ENCODE data around the gene MED8.

MED8 gene

DNA sequence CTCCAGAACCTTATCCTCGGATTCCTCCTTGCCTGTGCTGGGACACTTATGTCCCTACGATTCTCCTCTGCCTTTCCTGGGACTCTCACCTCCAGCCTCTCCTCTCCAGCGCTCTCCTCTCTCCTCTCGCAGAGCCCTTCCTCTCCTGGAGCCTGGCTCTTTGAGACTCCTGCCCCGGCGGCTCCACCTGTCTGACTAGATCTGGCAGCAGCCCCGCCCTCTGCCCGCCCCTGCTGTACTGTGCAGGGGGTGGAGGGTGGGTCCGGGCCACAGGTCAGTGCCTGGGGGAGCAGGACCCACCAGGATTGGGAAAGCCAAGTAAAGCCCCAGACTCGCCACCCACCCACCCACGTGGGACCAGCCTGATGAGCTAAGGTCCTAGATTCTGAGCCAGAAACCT, 23.4 kb downstream of the MED8 start:
- TF ChIP-seq FOXM1 (IDR thresholded peaks at IDR 0.05; ENCODE audit: borderline replicate concordance, low read depth) (no peak), TEAD4 (IDR thresholded peaks at IDR 0.05) (no peak), YY1 (IDR thresholded peaks at IDR 0.05; ENCODE audit: low read depth) (no peak), NFIC (IDR thresholded peaks at IDR 0.05) (no peak), RAD21 (IDR thresholded peaks at IDR 0.05; ENCODE audit: low read depth) (no peak), EGR1 (IDR thresholded peaks at IDR 0.05) (no peak), EP300 (IDR thresholded peaks at IDR 0.05; ENCODE audit: borderline replicate concordance) (no peak), CEBPB (IDR thresholded peaks at IDR 0.05) (no peak), ZBTB7A (IDR thresholded peaks at IDR 0.05; ENCODE audit: low read depth) (peak; percentile 91), TAF1 (IDR thresholded peaks at IDR 0.05; ENCODE audit: low read depth) (peak; percentile 52; the same call in 1 of the 2 replicates), TCF12 (IDR thresholded peaks at IDR 0.05; ENCODE audit: low read depth) (no peak), CREB1 (IDR thresholded peaks at IDR 0.05; ENCODE audit: low read depth) (no peak)
- TF ChIP-seq, protein P1, sequence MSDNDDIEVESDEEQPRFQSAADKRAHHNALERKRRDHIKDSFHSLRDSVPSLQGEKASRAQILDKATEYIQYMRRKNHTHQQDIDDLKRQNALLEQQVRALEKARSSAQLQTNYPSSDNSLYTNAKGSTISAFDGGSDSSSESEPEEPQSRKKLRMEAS (IDR thresholded peaks at IDR 0.05): no peak
- TF ChIP-seq, protein P2, sequence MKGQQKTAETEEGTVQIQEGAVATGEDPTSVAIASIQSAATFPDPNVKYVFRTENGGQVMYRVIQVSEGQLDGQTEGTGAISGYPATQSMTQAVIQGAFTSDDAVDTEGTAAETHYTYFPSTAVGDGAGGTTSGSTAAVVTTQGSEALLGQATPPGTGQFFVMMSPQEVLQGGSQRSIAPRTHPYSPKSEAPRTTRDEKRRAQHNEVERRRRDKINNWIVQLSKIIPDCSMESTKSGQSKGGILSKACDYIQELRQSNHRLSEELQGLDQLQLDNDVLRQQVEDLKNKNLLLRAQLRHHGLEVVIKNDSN (IDR thresholded peaks at IDR 0.05): no peak
- TF ChIP-seq, protein P3, sequence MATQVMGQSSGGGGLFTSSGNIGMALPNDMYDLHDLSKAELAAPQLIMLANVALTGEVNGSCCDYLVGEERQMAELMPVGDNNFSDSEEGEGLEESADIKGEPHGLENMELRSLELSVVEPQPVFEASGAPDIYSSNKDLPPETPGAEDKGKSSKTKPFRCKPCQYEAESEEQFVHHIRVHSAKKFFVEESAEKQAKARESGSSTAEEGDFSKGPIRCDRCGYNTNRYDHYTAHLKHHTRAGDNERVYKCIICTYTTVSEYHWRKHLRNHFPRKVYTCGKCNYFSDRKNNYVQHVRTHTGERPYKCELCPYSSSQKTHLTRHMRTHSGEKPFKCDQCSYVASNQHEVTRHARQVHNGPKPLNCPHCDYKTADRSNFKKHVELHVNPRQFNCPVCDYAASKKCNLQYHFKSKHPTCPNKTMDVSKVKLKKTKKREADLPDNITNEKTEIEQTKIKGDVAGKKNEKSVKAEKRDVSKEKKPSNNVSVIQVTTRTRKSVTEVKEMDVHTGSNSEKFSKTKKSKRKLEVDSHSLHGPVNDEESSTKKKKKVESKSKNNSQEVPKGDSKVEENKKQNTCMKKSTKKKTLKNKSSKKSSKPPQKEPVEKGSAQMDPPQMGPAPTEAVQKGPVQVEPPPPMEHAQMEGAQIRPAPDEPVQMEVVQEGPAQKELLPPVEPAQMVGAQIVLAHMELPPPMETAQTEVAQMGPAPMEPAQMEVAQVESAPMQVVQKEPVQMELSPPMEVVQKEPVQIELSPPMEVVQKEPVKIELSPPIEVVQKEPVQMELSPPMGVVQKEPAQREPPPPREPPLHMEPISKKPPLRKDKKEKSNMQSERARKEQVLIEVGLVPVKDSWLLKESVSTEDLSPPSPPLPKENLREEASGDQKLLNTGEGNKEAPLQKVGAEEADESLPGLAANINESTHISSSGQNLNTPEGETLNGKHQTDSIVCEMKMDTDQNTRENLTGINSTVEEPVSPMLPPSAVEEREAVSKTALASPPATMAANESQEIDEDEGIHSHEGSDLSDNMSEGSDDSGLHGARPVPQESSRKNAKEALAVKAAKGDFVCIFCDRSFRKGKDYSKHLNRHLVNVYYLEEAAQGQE (IDR thresholded peaks at IDR 0.05; ENCODE audit: low read depth): no peak

DNA sequence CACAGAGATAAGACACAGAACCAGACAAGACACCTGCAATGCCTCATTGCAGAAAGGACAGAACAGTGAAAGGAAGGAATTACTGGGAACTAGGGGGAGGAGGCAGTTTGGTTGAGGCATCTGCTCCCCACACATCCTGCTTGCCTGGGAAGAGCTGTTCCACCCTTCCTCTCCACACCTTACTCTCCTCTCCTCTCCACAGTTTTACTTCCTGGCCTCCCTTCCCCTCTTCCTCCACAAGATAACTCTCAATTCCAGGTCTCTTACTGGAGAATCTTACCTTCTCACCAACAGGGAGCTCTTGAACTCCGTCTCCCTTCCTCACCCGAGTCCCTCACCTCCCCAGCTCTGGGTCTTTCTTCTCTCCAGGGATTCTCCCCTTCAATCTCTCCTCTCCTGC, 23.9 kb downstream of the MED8 start:
- TF ChIP-seq TAF1 (IDR thresholded peaks at IDR 0.05; ENCODE audit: low read depth) (no peak), YY1 (IDR thresholded peaks at IDR 0.05; ENCODE audit: low read depth) (no peak), NFIC (IDR thresholded peaks at IDR 0.05) (no peak), CREB1 (IDR thresholded peaks at IDR 0.05; ENCODE audit: low read depth) (no peak), FOXM1 (IDR thresholded peaks at IDR 0.05; ENCODE audit: borderline replicate concordance, low read depth) (no peak), TEAD4 (IDR thresholded peaks at IDR 0.05) (no peak), RAD21 (IDR thresholded peaks at IDR 0.05; ENCODE audit: low read depth) (no peak)
- TF ChIP-seq, protein P3 (IDR thresholded peaks at IDR 0.05; ENCODE audit: low read depth): no peak

DNA sequence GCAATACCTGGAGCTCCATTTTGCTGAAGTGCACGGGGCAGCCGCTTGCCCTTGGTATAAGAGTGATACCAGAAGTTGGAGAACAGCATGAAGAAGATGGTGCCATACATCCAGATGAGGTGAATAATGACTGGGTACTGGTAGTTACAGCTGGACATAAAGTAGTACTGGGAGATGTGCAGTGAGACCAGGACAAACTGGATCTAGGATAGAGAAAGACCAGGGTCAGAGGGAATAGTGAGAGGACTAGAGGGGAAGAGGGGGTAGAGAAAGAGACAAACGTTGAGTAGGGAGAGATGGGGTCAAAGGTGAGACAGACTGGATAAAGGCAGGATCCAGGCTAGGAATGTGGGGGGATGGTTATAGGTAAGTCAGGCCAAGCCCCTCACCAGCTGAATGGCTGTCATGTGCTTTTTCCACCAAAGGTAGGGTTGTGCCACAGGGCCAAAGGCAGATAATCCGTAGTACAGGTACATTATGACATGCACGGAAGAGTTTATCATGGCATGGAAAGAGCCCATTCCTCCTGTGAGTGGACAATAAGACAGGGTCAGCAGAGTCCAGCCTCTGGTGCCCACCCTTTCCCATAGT, 25.6 kb downstream of the MED8 start:
- no peak for TF ChIP-seq RAD21 (IDR thresholded peaks at IDR 0.05; ENCODE audit: low read depth)
- TF ChIP-seq, protein P1 (IDR thresholded peaks at IDR 0.05): no peak
- TF ChIP-seq FOXM1 (IDR thresholded peaks at IDR 0.05; ENCODE audit: borderline replicate concordance, low read depth): no peak
- TF ChIP-seq CEBPB (IDR thresholded peaks at IDR 0.05): no peak
- TF ChIP-seq EP300 (IDR thresholded peaks at IDR 0.05; ENCODE audit: borderline replicate concordance): no peak
- no peak for TF ChIP-seq NFIC (IDR thresholded peaks at IDR 0.05)
- TF ChIP-seq, protein P2 (IDR thresholded peaks at IDR 0.05): no peak

DNA sequence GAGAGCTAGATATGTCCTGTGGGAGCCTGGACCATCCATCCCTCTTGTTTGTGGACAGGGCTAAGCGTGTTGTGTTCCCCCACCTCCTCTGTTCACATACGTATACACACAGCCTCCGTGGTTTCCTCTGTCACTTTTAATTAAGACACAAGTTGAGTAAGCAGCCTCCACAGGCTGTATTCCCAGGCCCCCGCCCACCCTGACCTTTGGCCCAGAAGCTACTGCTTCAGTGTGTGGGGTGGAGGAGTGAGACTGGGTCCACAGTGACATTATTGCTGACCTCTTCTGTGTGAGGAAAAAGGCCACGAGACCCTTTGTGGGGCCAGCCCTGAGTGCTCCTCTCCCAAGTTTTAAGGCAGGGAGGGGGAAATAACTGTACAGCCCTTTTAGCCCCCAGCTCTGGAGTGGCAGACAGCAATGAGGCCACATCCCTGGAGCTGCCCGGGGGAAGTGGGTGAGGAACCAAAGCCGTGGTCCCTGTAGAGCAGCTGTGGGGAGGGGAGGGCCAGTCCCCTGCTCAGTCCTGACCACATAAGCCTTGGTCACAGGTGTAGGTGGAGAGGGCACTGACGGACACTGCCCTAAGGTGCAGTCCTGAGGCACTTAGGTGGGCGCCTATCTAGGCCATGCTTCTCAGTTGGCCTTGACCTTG, 26.2 kb downstream of the MED8 start:
- TF ChIP-seq TEAD4 (IDR thresholded peaks at IDR 0.05) (0 out of 2 replicates have a peak, but pooled peaks have one; percentile 7), EP300 (IDR thresholded peaks at IDR 0.05; ENCODE audit: borderline replicate concordance) (no peak), EGR1 (IDR thresholded peaks at IDR 0.05) (no peak), CEBPB (IDR thresholded peaks at IDR 0.05) (no peak), TAF1 (IDR thresholded peaks at IDR 0.05; ENCODE audit: low read depth) (0 out of 2 replicates have a peak, but pooled peaks have one; percentile 17), TCF12 (IDR thresholded peaks at IDR 0.05; ENCODE audit: low read depth) (no peak)
- TF ChIP-seq, protein P3 (IDR thresholded peaks at IDR 0.05; ENCODE audit: low read depth): no peak
- TF ChIP-seq, protein P2 (IDR thresholded peaks at IDR 0.05): no peak

Data from Ishikawa (cell line).